ENCODE data around the gene TOGARAM2. TPM values are rescaled to one million over a fixed set of nuclear protein-coding genes. Genes with fewer than 3 reads are reported as not detected.

TOGARAM2 gene
- total and polyA plus RNA-seq, 2 of the 13 experiments (the other 11 are each of a cell fraction or from before 2014, with no cell fraction given): under 0.01 to 0.05 TPM

DNA sequence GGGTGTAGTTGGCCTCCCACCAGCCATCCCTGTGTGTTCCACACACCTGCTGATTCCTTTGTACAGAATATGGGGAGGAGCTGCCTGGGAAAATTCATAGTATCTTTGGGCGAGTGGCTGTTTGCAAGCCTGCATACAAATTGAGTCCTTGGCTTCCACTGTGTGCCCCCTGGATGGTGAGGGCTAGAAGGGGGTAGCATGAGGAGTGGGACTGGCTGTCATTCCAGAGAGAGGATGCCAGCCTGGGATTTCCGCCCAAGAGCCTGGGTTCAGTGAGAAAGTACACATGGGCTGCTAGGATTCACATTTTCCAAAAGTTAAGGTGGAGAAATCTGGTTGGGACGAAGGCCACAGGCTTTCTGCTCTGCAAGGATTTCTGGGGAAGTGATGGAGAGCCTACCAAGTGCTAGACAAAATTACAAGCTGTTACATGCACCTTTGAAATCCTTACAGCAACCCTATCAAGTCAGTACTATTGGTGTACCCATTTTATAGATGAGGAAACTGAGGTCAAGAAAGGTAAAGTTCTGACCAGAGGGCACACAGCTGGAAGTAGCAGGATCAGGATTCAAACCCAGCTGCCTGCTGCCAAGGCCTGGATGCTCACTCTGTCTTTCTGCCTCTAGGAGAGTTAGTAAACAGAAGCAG, 606 bp upstream of the TOGARAM2 start (continued):
- TF ChIP-seq, protein P1, sequence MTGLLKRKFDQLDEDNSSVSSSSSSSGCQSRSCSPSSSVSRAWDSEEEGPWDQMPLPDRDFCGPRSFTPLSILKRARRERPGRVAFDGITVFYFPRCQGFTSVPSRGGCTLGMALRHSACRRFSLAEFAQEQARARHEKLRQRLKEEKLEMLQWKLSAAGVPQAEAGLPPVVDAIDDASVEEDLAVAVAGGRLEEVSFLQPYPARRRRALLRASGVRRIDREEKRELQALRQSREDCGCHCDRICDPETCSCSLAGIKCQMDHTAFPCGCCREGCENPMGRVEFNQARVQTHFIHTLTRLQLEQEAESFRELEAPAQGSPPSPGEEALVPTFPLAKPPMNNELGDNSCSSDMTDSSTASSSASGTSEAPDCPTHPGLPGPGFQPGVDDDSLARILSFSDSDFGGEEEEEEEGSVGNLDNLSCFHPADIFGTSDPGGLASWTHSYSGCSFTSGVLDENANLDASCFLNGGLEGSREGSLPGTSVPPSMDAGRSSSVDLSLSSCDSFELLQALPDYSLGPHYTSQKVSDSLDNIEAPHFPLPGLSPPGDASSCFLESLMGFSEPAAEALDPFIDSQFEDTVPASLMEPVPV (CRISPR knock-in tag; IDR thresholded peaks at IDR 0.05): no peak
- TF ChIP-seq ZNF263 (CRISPR knock-in tag; IDR thresholded peaks at IDR 0.05) (no peak), ZNF780A (CRISPR knock-in tag; IDR thresholded peaks at IDR 0.05) (no peak), ADNP (CRISPR knock-in tag; IDR thresholded peaks at IDR 0.05) (0 out of 2 replicates have a peak, but pooled peaks have one; percentile 19), NR2F1 (CRISPR knock-in tag; IDR thresholded peaks at IDR 0.05) (no peak), ZNF383 (CRISPR knock-in tag; IDR thresholded peaks at IDR 0.05; ENCODE audit: borderline replicate concordance) (no peak), KDM1A (CRISPR knock-in tag; IDR thresholded peaks at IDR 0.05) (peak; percentile 72; the same call in 1 of the 2 replicates), THAP11 (CRISPR knock-in tag; IDR thresholded peaks at IDR 0.05) (no peak), ZNF629 (CRISPR knock-in tag; conservative IDR thresholded peaks at IDR 0.05) (peak; percentile 96), ELF4 (CRISPR knock-in tag; IDR thresholded peaks at IDR 0.05; ENCODE audit: borderline replicate concordance) (no peak), NCOA2 (CRISPR knock-in tag; IDR thresholded peaks at IDR 0.05) (no peak), ZNF460 (CRISPR knock-in tag; IDR thresholded peaks at IDR 0.05; ENCODE audit: borderline replicate concordance) (no peak), REPIN1 (CRISPR knock-in tag; IDR thresholded peaks at IDR 0.05; ENCODE audit: borderline replicate concordance, low read depth) (no peak), ZNF235 (CRISPR knock-in tag; IDR thresholded peaks at IDR 0.05; ENCODE audit: borderline replicate concordance) (no peak), CHD4 (IDR thresholded peaks at IDR 0.05; ENCODE audit: borderline replicate concordance, low read length) (peak; percentile 68; the same call in 1 of the 2 replicates), FOXA1 (IDR thresholded peaks at IDR 0.05) (no peak), FOXA1 (CRISPR knock-in tag; IDR thresholded peaks at IDR 0.05) (no peak), ZNF292 (CRISPR knock-in tag; IDR thresholded peaks at IDR 0.05; ENCODE audit: borderline replicate concordance, low read depth) (no peak), ZEB1 (IDR thresholded peaks at IDR 0.05; ENCODE audit: insufficient replicate concordance, low read depth) (no peak), ZNF251 (CRISPR knock-in tag; IDR thresholded peaks at IDR 0.05) (no peak), NFYC (CRISPR knock-in tag; IDR thresholded peaks at IDR 0.05) (no peak), ZNF44 (CRISPR knock-in tag; IDR thresholded peaks at IDR 0.05) (no peak), U2AF1 (optimal IDR thresholded peaks at IDR 0.05; ENCODE audit: low read depth, low read length) (no peak), ZNF562 (CRISPR knock-in tag; IDR thresholded peaks at IDR 0.05; ENCODE audit: borderline replicate concordance) (no peak), KDM3A (CRISPR knock-in tag; IDR thresholded peaks at IDR 0.05; ENCODE audit: low read depth) (no peak)

Data from HepG2 (cell line).